Activated CD4-positive, alpha-beta T cell treated with anti-CD3 and anti-CD28 coated beads, Interleukin-2, amount 10 ng/mL, durations not matched to agents 24 days and 14 days (primary cell): Measurements from ENCODE around the gene TNNT3. TPM values are rescaled to one million over a fixed set of nuclear protein-coding genes. Genes with fewer than 3 reads are reported as not detected.

ENCODE experiments used
- DNase-seq: peaks from one replicate; pipeline ENCODE4 v3.0.0; 2022
- H3K27ac Mint-ChIP-seq: one replicate; pipeline ENCODE4 v1.8.0; 2022; ENCODE audit warnings: mild to moderate bottlenecking, mixed read lengths
- H3K27me3 Mint-ChIP-seq: one replicate; pipeline ENCODE4 v1.8.0; 2022; ENCODE audit warnings: mixed read lengths
- H3K36me3 Mint-ChIP-seq: one replicate; pipeline ENCODE4 v1.8.0; 2022; ENCODE audit warnings: low read depth, mild to moderate bottlenecking, mixed read lengths
- H3K4me1 Mint-ChIP-seq: one replicate; pipeline ENCODE4 v1.8.0; 2021; ENCODE audit warnings: mixed read lengths
- H3K4me3 Mint-ChIP-seq: one replicate; pipeline ENCODE4 v1.8.0; 2022; ENCODE audit warnings: mild to moderate bottlenecking, moderate library complexity, mixed read lengths
- H3K9me3 Mint-ChIP-seq: one replicate; pipeline ENCODE4 v1.8.0; 2021; ENCODE audit warnings: mixed read lengths
- intact Hi-C: fragments of 100-400 bp; cut with micrococcal nuclease; formaldehyde crosslinking; loops from one replicate; pipeline ENCODE4 v1.15.1; 2023
- total RNA-seq: library from RNA; stranded (reverse); gene quantifications from 2 replicates; pipeline ENCODE4 v1.2.3, GENCODE V29; 2022

Gene TNNT3
- total RNA-seq, 1 donor from 2014 or later, result 1.2 TPM

DNA sequence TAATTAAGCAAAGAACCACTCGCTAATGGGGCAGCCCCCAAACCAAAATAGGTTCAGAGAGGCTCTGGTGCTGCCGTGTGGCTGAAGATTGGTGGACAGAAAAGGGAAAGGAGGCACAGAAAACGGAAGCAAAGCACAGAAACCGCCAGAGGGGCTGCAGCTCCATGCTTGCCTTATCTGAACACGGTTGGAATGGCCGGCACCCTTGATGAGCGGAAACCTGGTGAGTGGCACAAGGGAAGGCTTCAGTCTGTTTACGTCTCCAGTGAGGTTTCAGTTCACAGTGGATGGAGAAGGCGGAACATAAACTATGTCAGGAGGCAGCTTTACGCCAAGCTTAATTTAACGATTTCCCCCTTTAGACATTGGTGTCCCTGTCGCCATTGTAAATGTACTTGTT lies 22.6 kb upstream of the TNNT3 start:
- peaks cover 11% of the 10 kb centered on the region for H3K36me3 Mint-ChIP-seq
- intact Hi-C loops, result no loop called here
- peaks cover 15% of the 10 kb centered on the region for H3K9me3 Mint-ChIP-seq
- H3K4me1 Mint-ChIP-seq, result peaks cover 10% of the 10 kb centered on the region
- H3K27me3 Mint-ChIP-seq, result peaks cover 33% of the 10 kb centered on the region
- no peak overlapping the region for H3K27ac Mint-ChIP-seq
- no peak overlapping the region for H3K4me3 Mint-ChIP-seq
- no peak for DNase-seq

DNA sequence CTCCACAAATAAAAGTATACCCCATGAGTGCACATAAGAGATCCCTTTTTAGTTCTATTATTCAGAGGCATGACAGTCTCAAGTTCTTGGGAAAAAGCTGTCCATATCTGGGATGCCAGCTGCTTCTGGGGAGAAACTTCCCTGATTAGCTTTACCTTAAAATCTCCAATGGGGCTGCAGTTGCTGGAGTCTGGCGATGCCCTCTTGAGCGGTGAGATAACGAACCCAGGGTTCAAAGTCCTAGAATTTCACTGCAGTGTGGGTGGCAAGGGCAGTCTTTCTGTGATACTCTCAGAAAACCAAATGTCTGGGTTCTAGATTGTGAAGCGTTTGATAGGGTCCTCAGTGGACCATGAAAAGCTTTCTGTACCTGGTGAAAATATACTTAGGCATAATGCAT lies 20.4 kb upstream of the TNNT3 start:
- Mint-ChIP-seq H3K36me3 (no peaks in the 10 kb centered on the region), H3K27me3 (peaks cover 33% of the 10 kb centered on the region), H3K27ac (no peak overlapping the region), H3K9me3 (no peaks in the 10 kb centered on the region), H3K4me3 (no peak overlapping the region), H3K4me1 (peaks cover 2% of the 10 kb centered on the region)
- no peak for DNase-seq
- intact Hi-C loops, result no loop called here

DNA sequence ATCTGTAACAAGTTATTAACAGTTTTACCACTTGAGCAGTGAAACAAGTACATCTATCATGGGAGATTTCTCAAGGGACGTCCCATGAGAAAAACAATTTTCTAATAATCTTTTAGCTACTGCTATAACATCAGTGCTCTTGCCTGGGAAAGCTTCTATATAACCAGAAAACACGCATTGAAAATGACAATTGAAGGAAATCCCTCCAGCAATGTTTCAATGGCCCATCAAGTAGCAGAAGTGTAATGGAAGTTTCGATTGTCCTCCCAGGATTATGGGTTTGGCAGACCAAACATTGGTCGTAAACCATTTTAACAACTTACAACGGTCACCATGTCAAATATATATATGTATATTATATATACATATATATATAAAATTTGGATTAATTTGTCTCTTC lies 19.8 kb upstream of the TNNT3 start:
- H3K9me3 Mint-ChIP-seq, result no peaks in the 10 kb centered on the region
- no peak overlapping the region for H3K4me3 Mint-ChIP-seq
- H3K27ac Mint-ChIP-seq, result no peak overlapping the region
- H3K4me1 Mint-ChIP-seq, result peaks cover 2% of the 10 kb centered on the region
- no peaks in the 10 kb centered on the region for H3K36me3 Mint-ChIP-seq
- H3K27me3 Mint-ChIP-seq, result peaks cover 33% of the 10 kb centered on the region
- intact Hi-C loops, result no loop called here
- no peak for DNase-seq

DNA sequence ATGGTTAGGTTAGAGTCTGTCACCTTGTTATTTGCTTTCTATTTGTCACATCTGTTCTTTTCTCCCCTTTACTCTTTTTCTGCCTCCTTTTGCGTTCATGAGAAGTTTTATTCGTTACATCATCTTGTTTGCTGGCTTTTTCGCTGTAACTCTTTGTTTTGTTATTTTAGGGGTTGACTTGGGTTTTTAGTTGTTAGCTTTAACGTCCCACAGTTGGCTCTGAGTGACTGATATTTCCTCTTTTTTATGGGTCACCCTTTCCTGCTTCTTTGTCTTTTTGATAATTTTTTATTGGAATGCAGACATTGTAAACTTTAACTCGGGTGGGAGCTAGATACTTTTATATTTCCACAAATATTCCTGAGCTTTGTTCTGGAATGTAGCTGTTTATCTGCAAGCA lies 13.3 kb upstream of the TNNT3 start:
- no peaks in the 10 kb centered on the region for H3K36me3 Mint-ChIP-seq
- H3K4me1 Mint-ChIP-seq, result no peaks in the 10 kb centered on the region
- no peak overlapping the region for H3K27ac Mint-ChIP-seq
- no peak for DNase-seq
- H3K4me3 Mint-ChIP-seq, result no peak overlapping the region
- peaks cover 11% of the 10 kb centered on the region for H3K27me3 Mint-ChIP-seq
- intact Hi-C loops, result no loop called here
- H3K9me3 Mint-ChIP-seq, result no peaks in the 10 kb centered on the region

DNA sequence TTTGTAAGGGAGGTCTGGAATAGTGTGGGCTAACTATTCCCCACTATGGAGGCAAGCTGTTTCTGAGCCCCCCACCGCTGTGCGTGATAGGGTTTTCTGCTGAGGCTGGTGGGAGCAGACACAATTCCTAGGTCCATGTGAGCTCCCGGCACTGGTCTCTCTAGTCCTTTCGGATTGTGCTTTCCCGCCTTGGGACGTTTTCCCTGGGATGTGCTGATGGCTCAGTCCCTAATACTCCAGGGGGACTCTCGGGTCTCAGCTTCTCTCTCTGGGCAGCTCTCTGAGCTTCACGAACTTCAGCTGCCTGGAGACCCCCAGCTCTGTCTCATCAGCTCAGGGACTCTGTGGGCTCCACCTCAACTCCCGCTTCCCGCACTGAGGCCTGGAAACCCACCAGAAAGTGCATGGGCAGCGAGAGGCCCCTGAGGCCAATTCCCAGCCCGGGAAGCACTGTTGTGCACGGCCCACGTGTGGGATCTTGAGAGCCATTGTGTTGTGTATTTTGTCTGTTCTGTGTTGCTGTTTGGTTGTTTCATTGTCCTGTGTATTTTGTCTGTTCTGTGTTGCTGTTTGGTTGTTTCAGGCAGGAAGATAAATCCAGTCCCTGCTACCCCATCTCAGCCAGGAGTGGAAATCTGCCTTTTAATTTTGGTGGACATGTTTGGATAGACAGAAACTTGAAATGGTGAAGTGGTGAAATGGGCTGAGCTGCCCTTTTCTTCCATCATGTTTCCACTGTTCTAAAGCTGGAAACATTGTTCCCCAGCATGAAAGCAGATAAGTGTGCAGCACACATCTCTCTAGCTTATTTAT lies 12.7 kb upstream of the TNNT3 start:
- Mint-ChIP-seq H3K27me3 (peaks cover 11% of the 10 kb centered on the region), H3K36me3 (no peaks in the 10 kb centered on the region), H3K4me1 (no peaks in the 10 kb centered on the region), H3K27ac (no peak overlapping the region), H3K4me3 (no peak overlapping the region), H3K9me3 (no peaks in the 10 kb centered on the region)
- intact Hi-C loops, result no loop called here
- DNase-seq, result no peak

DNA sequence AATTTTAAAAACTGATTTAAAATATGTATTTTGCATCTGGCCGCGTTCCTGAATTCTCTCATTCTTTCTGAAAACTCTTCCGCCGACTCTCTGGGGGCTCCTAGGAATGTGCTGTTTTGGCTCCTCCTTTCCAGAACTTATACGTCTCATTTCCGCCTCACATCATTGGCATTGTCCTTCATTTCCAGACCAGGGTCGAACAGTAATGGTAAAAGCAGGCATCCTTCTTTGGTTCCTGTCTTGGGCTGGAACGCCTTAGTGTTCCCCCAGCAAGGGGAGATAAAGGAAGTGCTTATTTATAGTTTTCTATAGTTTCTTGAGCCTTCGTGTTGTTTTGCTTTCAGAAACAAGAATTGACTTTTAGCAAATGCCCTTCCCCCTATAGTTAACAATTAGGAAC lies 10.9 kb upstream of the TNNT3 start:
- no peak for DNase-seq
- H3K9me3 Mint-ChIP-seq, result no peaks in the 10 kb centered on the region
- H3K27me3 Mint-ChIP-seq, result peaks cover 11% of the 10 kb centered on the region
- intact Hi-C loops, result no loop called here
- no peaks in the 10 kb centered on the region for H3K4me1 Mint-ChIP-seq
- no peak overlapping the region for H3K27ac Mint-ChIP-seq
- H3K4me3 Mint-ChIP-seq, result no peak overlapping the region
- H3K36me3 Mint-ChIP-seq, result no peaks in the 10 kb centered on the region

DNA sequence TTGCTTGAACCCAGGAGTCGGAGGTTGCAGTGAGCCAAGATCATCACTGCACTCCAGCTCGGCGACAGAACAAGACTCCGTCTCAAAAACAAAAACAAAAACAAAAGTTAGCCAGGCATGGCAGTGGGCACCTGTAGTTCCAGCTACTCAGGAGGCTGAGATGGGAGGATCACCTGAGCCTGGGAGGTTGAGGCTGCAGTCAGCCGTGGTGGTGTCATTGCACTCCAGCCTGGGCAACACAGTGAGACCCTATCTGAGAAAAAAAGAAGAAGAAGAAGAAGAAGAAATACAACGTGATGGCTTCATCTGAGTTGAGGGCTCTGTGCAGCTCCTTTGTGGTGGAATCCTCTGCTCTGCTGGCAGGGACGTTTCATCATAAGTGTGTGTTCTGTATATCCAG lies 10.0 kb upstream of the TNNT3 start:
- intact Hi-C loops, result no loop called here
- Mint-ChIP-seq H3K4me3 (no peak overlapping the region), H3K9me3 (no peaks in the 10 kb centered on the region), H3K27ac (no peak overlapping the region), H3K27me3 (peaks cover 11% of the 10 kb centered on the region), H3K4me1 (no peaks in the 10 kb centered on the region), H3K36me3 (no peaks in the 10 kb centered on the region)
- no peak for DNase-seq

DNA sequence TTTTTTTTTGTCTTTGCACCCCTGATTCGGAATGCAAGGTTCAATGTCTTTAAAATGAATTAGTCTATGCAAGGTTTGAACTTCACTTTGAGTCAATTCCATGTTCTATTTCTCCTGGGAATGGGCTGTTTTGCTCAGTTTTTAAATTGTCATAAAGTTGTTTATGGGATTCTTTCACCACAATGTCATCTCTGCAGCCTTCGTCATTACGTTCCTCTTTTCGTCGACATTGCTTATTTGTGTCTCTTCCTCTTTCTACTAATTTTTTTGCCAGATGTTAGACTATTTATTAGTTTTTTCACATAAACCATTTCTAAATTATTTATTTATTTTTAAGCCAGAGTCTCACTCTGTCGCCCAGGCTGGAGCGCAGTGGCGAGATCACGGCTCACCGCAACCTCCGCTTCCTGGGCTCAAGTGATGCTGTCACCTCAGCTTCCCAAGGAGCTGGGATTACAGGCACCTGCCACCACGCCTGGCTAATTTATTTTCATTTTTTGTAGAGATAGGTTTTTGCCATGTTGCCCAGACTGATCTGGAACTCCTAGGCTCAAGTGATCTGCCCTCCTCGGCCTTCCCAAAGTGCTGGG lies 7.1 kb upstream of the TNNT3 start:
- intact Hi-C loops, result no loop called here

DNA sequence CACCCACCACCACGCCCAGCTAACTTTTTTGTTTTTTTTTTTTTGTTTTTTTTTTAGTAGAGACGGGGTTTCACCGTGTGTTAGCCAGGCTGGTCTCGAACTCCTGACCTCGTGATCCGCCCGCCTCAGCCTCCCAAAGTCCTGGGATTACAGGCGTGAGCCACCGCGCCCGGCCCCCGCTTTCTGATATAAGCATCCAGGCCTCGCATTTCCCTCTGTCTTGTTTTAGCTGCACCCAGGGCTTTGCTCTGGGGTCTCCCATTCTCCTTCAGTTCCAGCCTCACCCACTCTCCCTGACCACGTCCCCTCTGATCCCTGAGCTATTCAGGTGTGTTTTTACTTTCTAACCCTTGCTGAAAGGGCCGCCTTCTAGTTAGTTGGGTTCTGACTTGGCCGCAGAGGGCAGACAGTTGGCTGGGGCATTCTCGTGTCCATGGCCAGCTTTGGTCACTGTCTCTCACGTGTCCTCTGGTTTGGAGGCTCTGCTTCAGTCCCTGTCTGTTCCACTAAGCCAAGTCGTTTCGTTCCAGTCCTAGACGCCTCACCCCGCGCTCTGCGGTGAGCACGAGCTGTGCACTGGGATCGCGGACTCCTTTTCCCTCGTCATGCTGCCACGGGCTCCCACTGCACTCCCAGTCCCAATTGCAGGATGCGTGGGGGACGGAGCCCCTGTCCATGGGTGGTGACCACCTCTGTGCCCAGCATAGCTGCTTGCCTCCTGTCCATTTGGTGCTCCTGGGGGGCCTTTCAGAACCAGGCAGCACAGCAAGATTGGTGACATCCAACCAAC lies 6.0 kb upstream of the TNNT3 start:
- H3K4me3 Mint-ChIP-seq, result no peak overlapping the region
- DNase-seq, result no peak
- H3K9me3 Mint-ChIP-seq, result peaks cover 7% of the 10 kb centered on the region
- peaks cover 1% of the 10 kb centered on the region for H3K27me3 Mint-ChIP-seq
- peaks cover 3% of the 10 kb centered on the region for H3K4me1 Mint-ChIP-seq
- intact Hi-C loops, result loop anchor here (1.0 kb wide), 1 partner anchor 25 kb away; no protein-coding TSS in a partner anchor
- no peak overlapping the region for H3K27ac Mint-ChIP-seq
- peaks cover 2% of the 10 kb centered on the region for H3K36me3 Mint-ChIP-seq

More for the DNA sequence above, 7.1 kb upstream of the TNNT3 start:
- Mint-ChIP-seq H3K9me3 (peaks cover 7% of the 10 kb centered on the region), H3K4me1 (peaks cover 3% of the 10 kb centered on the region), H3K4me3 (no peak overlapping the region), H3K36me3 (peaks cover 2% of the 10 kb centered on the region), H3K27ac (no peak overlapping the region), H3K27me3 (peaks cover 4% of the 10 kb centered on the region)
- DNase-seq, result no peak

DNA sequence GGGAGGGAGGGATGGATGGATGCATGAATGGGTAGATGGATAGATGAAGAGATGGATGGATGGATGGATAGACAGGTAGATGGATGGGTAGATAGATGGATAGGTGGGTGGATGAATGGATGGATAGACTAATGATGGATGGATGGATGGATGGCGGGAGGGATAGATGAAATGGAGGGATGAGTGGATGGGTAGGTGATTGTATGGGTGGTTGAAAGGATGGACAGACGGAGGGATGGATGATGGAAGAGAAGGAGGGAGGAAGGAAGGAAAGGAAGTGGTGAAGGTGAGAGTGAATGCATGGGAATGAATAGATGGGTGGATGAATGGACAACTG lies 3.7 kb upstream of the TNNT3 start:
- Mint-ChIP-seq H3K27ac (peak overlapping the region; percentile 56), H3K27me3 (no peaks in the 10 kb centered on the region), H3K4me3 (no peak overlapping the region), H3K9me3 (peaks cover 7% of the 10 kb centered on the region), H3K36me3 (peaks cover 2% of the 10 kb centered on the region), H3K4me1 (peaks cover 3% of the 10 kb centered on the region)
- DNase-seq, result no peak
- intact Hi-C loops, result loop anchor here (5.0 kb wide), 2 partner anchors 33 to 63 kb away; partner anchors contain the start of gene LSP1

DNA sequence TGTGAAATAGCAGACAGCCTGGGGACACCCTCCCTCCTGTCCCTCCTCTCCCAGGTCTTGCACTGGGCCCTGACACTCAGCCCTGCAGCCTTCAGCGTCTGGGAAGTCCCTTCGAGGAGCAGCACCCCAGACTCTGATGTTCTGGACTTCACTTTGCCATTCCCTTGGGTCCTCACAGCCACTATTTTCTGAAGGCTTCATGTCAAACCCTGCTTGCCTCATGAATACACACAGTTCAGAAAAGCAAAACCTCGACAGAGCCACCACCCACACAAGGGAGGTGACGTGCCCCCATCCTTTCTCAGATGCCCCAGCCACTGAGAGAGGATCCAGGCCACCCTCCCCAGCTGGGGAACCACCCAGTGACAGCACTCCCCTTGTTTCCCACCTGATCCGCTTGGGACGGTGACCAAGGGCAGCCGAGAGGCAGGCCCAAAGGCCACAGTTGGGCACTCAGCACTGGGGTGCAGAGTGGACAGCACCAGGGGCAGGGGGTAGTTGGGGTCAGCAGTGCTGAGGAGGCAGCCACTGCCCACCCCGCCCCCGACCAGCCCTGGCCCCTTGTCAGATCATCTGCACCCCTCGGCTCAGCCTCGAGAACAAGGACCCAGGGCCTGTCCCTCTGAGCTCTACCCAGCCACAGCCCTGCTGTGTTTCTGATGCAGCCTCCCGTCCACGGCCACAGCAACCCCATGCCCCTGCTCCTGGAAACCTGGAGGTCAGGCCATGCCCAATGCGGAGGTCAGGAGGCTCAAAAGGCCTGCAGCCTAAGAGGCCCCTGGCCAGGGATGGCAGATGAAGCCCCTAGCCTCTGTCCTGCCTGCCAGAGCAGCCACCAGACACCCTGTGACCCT lies 3.1 kb upstream of the TNNT3 start:
- Mint-ChIP-seq H3K4me1 (peaks cover 3% of the 10 kb centered on the region), H3K27me3 (no peaks in the 10 kb centered on the region), H3K4me3 (no peak overlapping the region), H3K36me3 (peaks cover 2% of the 10 kb centered on the region), H3K27ac (no peak overlapping the region), H3K9me3 (peaks cover 7% of the 10 kb centered on the region)
- intact Hi-C loops, result loop anchor here (5.0 kb wide), 2 partner anchors 34 to 64 kb away; partner anchors contain the start of gene LSP1
- DNase-seq, result peak; percentile 61

DNA sequence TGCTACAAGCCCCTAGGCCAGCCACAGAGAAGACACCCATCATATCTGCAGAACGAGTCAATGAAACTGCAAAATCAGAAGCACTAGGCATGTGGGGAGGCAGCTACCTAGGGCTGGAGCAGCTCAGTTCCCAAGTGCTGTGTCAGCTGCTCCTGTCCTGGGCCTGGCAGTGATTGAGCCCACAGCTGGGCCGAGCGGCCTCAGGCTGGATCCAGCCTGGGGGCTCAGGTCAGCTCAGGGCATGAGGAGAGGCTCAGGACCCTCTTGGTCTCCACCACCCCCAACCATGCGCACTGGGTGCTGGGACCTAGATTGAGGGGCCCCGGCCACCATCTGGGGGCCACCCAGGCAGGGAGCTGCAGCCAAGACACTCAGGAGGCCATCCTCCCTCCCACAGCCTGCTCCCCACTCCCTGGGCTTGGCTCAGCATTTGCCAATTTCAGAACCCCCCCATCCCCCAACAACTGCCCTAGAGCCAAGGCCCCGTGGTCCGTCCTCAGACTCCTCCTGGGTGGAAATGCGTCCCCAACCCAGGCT lies 2.4 kb upstream of the TNNT3 start:
- Mint-ChIP-seq H3K4me3 (no peak overlapping the region), H3K4me1 (peaks cover 3% of the 10 kb centered on the region), H3K27me3 (no peaks in the 10 kb centered on the region), H3K36me3 (peaks cover 2% of the 10 kb centered on the region), H3K9me3 (peaks cover 7% of the 10 kb centered on the region), H3K27ac (no peak overlapping the region)
- no peak for DNase-seq
- intact Hi-C loops, result loop anchor here (5.0 kb wide), 2 partner anchors 35 to 65 kb away; partner anchors contain the start of gene LSP1
